Ishikawa (cell line): Measurements from ENCODE around the gene PLAC8.

Experiments
- CEBPB ChIP-seq: IDR thresholded peaks from 2 replicates; pipeline ENCODE4 v1.6.1; 2012
- EGR1 ChIP-seq: IDR thresholded peaks from 2 replicates; pipeline ENCODE4 v1.6.1; 2012
- MAX ChIP-seq: IDR thresholded peaks from 2 replicates; pipeline ENCODE4 v1.6.1; 2012
- REST ChIP-seq: IDR thresholded peaks from 2 replicates; pipeline ENCODE4 v1.6.1; 2012; ENCODE audit warnings: low read depth, mild to moderate bottlenecking
- TCF12 ChIP-seq: IDR thresholded peaks from 2 replicates; pipeline ENCODE4 v1.6.1; 2012; ENCODE audit warnings: low read depth

- TF ChIP-seq TCF12 (no peak), MAX (no peak), EGR1 (no peak), CEBPB (no peak), REST (no peak)
Observed at GRCh38 chr4:83121246-83121645, 6.7 kb upstream of the PLAC8 start.
